HepG2 (cell line): ENCODE results near the gene FAM167B. TPM values are rescaled to one million over a fixed set of nuclear protein-coding genes. Genes with fewer than 3 reads are reported as not detected.

Experiments used
- DMAP1 ChIP-seq: IDR thresholded peaks from 2 replicates; pipeline ENCODE4 v1.6.1; 2016
- GLMP ChIP-seq: sonication (generic); formaldehyde crosslinking; IDR thresholded peaks from 2 replicates; pipeline ENCODE4 v1.9.0; 2021; ENCODE audit warnings: missing genetic modification reagents, mild to moderate bottlenecking, borderline replicate concordance
- LRRFIP1 ChIP-seq: sonication (generic); formaldehyde crosslinking; conservative IDR thresholded peaks from 2 replicates; pipeline ENCODE4 v1.4.0; 2020; ENCODE audit warnings: missing genetic modification reagents
- NONO ChIP-seq, 2 experiments: fragments of 450-650 bp in 1 of 2; sonication (generic) in 1 of 2; formaldehyde crosslinking in 1 of 2; IDR thresholded peaks in 1 of 2; conservative IDR thresholded peaks in 1 of 2; 2 replicates each; pipeline versions ENCODE4 v1.6.1 to v1.8.0; 2017 to 2022; ENCODE audit warnings: mild to moderate bottlenecking in 1 of 2, missing genetic modification reagents in 1 of 2, moderate library complexity in 1 of 2
- ONECUT2 ChIP-seq: sonication (generic); formaldehyde crosslinking; IDR thresholded peaks from 2 replicates; pipeline ENCODE4 v1.4.0; 2020; ENCODE audit warnings: missing genetic modification reagents
- PAXIP1 ChIP-seq: sonication (generic); formaldehyde crosslinking; conservative IDR thresholded peaks from 2 replicates; pipeline ENCODE4 v1.4.0; 2020; ENCODE audit warnings: mild to moderate bottlenecking, missing genetic modification reagents, moderate library complexity
- PHB2 ChIP-seq: fragments of 450-650 bp; IDR thresholded peaks from 2 replicates; pipeline ENCODE4 v1.6.1; 2018; ENCODE audit not compliant: partially characterized antibody
- SIX4 ChIP-seq: sonication (generic); formaldehyde crosslinking; IDR thresholded peaks from 2 replicates; pipeline ENCODE4 v1.4.0; 2020; ENCODE audit warnings: missing genetic modification reagents
- TBP ChIP-seq: sonication (generic); formaldehyde crosslinking; IDR thresholded peaks from 2 replicates; pipeline ENCODE4 v1.5.0; 2020; ENCODE audit warnings: missing genetic modification reagents
- ZNF207 ChIP-seq: fragments of 450-650 bp; IDR thresholded peaks from 2 replicates; pipeline ENCODE4 v1.6.1; 2016; ENCODE audit warnings: antibody characterized with exemption, borderline replicate concordance
- ZNF660 ChIP-seq: sonication (generic); formaldehyde crosslinking; IDR thresholded peaks from 2 replicates; pipeline ENCODE4 v1.5.1; 2020; ENCODE audit warnings: mild to moderate bottlenecking, low read depth, missing genetic modification reagents, borderline replicate concordance
- ZNF782 ChIP-seq: sonication (generic); formaldehyde crosslinking; IDR thresholded peaks from 2 replicates; pipeline ENCODE4 v1.4.0; 2020; ENCODE audit warnings: missing genetic modification reagents, mild to moderate bottlenecking, borderline replicate concordance
- polyA plus RNA-seq, 8 experiments: library from polyadenylated mRNA; depleted of rRNA in 3 of 8; stranded (reverse) in 7 of 8; unstranded in 1 of 8; fragments of >200 nt; fragmentation: Illumina TruSeq in 4 of 8; extraction: Trizol in 4 of 8; gene quantifications; 2 replicates each; pipeline versions ENCODE4 v1.2.1 to v1.2.3, GENCODE V29; 2011 to 2016; ENCODE audit warnings: low read depth in 4 of 8, missing spikeins in 1 of 8, mixed read lengths in 1 of 8; ENCODE audit not compliant: insufficient read depth in 1 of 8
- total RNA-seq, 5 experiments: library from RNA; depleted of rRNA; stranded (reverse); fragments of >200 nt; fragmentation: Illumina TruSeq; extraction: Trizol; gene quantifications; 2 replicates each; pipeline ENCODE4 v1.2.3, GENCODE V29; 2016; ENCODE audit warnings: low read depth in 1 of 5
- TF ChIP-seq, protein P1 (sequence below): sonication (generic); formaldehyde crosslinking; IDR thresholded peaks from 2 replicates; pipeline ENCODE4 v1.9.0; 2021; ENCODE audit warnings: missing genetic modification reagents, borderline replicate concordance
- TF ChIP-seq, protein P2 (sequence below): sonication (generic); formaldehyde crosslinking; IDR thresholded peaks from 2 replicates; pipeline ENCODE4 v1.4.0; 2020; ENCODE audit warnings: missing genetic modification reagents

FAM167B gene
- total and polyA plus RNA-seq, 2 of the 13 experiments (the other 11 are each of a cell fraction or from before 2014, with no cell fraction given) = 0.15 to 0.70 TPM

- TF ChIP-seq ZNF782 (CRISPR knock-in tag) (peak; percentile 80; the same call in 1 of the 2 replicates), ONECUT2 (no peak), GLMP (no peak), ZNF207 (no peak), PAXIP1 (CRISPR knock-in tag) (no peak; the same call in 1 of the 2 replicates), SIX4 (CRISPR knock-in tag) (no peak), DMAP1 (CRISPR knock-in tag) (peak; percentile 21; the same call in 1 of the 2 replicates), TBP (no peak), PHB2 (no peak), LRRFIP1 (CRISPR knock-in tag) (no peak), NONO (IDR thresholded peaks at IDR 0.05) (no peak), NONO (CRISPR knock-in tag; conservative IDR thresholded peaks at IDR 0.05) (no peak; the same call in 1 of the 2 replicates), ZNF660 (CRISPR knock-in tag) (no peak)
- TF ChIP-seq, protein P1, sequence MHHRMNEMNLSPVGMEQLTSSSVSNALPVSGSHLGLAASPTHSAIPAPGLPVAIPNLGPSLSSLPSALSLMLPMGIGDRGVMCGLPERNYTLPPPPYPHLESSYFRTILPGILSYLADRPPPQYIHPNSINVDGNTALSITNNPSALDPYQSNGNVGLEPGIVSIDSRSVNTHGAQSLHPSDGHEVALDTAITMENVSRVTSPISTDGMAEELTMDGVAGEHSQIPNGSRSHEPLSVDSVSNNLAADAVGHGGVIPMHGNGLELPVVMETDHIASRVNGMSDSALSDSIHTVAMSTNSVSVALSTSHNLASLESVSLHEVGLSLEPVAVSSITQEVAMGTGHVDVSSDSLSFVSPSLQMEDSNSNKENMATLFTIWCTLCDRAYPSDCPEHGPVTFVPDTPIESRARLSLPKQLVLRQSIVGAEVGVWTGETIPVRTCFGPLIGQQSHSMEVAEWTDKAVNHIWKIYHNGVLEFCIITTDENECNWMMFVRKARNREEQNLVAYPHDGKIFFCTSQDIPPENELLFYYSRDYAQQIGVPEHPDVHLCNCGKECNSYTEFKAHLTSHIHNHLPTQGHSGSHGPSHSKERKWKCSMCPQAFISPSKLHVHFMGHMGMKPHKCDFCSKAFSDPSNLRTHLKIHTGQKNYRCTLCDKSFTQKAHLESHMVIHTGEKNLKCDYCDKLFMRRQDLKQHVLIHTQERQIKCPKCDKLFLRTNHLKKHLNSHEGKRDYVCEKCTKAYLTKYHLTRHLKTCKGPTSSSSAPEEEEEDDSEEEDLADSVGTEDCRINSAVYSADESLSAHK = no peak
- TF ChIP-seq, protein P2, sequence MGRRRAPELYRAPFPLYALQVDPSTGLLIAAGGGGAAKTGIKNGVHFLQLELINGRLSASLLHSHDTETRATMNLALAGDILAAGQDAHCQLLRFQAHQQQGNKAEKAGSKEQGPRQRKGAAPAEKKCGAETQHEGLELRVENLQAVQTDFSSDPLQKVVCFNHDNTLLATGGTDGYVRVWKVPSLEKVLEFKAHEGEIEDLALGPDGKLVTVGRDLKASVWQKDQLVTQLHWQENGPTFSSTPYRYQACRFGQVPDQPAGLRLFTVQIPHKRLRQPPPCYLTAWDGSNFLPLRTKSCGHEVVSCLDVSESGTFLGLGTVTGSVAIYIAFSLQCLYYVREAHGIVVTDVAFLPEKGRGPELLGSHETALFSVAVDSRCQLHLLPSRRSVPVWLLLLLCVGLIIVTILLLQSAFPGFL (CRISPR knock-in tag) = no peak
These were observed 5.8 kb upstream of the FAM167B start (continued) for GRCh38 chr1:32241001-32241763.
